Measurements from ENCODE around the gene TSPAN33. TPM values are rescaled to one million over a fixed set of nuclear protein-coding genes. Genes with fewer than 3 reads are reported as not detected.

The TSPAN33 gene
- total and polyA plus RNA-seq, 2 of the 13 experiments (the other 11 are each of a cell fraction or from before 2014, with no cell fraction given) = 15.3 to 16.5 TPM

GRCh38 chr7:129100827-129101166, 43.7 kb upstream of the TSPAN33 start (continued):
- TF ChIP-seq AHDC1 (CRISPR knock-in tag; IDR thresholded peaks at IDR 0.05; ENCODE audit: borderline replicate concordance) (no peak; the same call in 1 of the 2 replicates), ZFX (CRISPR knock-in tag; IDR thresholded peaks at IDR 0.05; ENCODE audit: low read depth) (0 out of 2 replicates have a peak, but pooled peaks have one; percentile 13), DRAP1 (CRISPR knock-in tag; IDR thresholded peaks at IDR 0.05) (peak; percentile 37; the same call in 1 of the 2 replicates)

GRCh38 chr7:129101746-129102145, 42.8 kb upstream of the TSPAN33 start:
- H3K9me3 ChIP-seq (ENCODE audit: low read length) = no peaks in the 10 kb centered on the region
- H3K79me2 ChIP-seq (ENCODE audit: insufficient read depth, low read length) = no peaks in the 10 kb centered on the region
- no peak overlapping the region for H3K4me3 ChIP-seq (replicated peaks in 1 of 3; ENCODE audit: insufficient read depth in 1 of 3, low read depth in 2 of 3, low read length in 3 of 3)
- H4K20me1 ChIP-seq (ENCODE audit: insufficient read depth, low read length) = no peaks in the 10 kb centered on the region
- intact Hi-C loops (cut with micrococcal nuclease; ENCODE audit: unreplicated experiment) = loop anchor here (2.0 to 5.0 kb wide), 2 partner anchors 43 to 44 kb away; partner anchors contain the start of genes TNPO3 and TSPAN33
- peak overlapping the region; percentile 24; the same call in 1 of the 2 replicates for H3K4me2 ChIP-seq (ENCODE audit: low read depth, low read length)
- no peaks in the 10 kb centered on the region for H3K27me3 ChIP-seq (ENCODE audit: control insufficient read depth in 1 of 2, insufficient read depth in 2 of 2, low read length in 2 of 2)
- H3K4me1 ChIP-seq (ENCODE audit: insufficient read depth, low read length) = peaks cover 60% of the 10 kb centered on the region
- FAIRE-seq (no peak), ATAC-seq (no peak), DNase-seq (ENCODE audit: low spot score) (no peak)
- in situ Hi-C loops (cut with HindIII; ENCODE audit: extremely low pct_ligation_motif_present, low pct_unique_long_range_greater_than_20kb) = no loop called here
- peak overlapping the region; percentile 86 for H2AFZ ChIP-seq (ENCODE audit: low read length)
- no peak overlapping the region for H3K9ac ChIP-seq (ENCODE audit: insufficient read depth, low read depth, low read length)
- CTCF ChIA-PET (ENCODE audit: low intra/inter-chr PET ratio, low total read pairs) = no interaction called here
- no peaks in the 10 kb centered on the region for H3K36me3 ChIP-seq (replicated peaks in 1 of 2; ENCODE audit: control insufficient read depth in 1 of 2, insufficient read depth in 2 of 2, low read length in 2 of 2)
- no TSS peak for BruUV-seq (replicated peaks)
- POLR2A ChIA-PET = interaction anchor here (1.2 to 1.6 kb wide), 3 partner anchors 10 to 62 kb away, joined by 3 to 7 read pairs (median 6); partner anchors contain the start of gene TSPAN33
- peak overlapping the region; percentile 79 for H3K27ac ChIP-seq (ENCODE audit: extremely low read length, insufficient read depth, low read length)
- 94% methylated on average over 6 of the region's 6 CpGs for WGBS (ENCODE audit: low lambda C conversion rate)
- no peak for TF ChIP-seq ZNF512B (CRISPR knock-in tag; IDR thresholded peaks at IDR 0.05; ENCODE audit: borderline replicate concordance)
- no peak for TF ChIP-seq NFE2L1 (CRISPR knock-in tag; IDR thresholded peaks at IDR 0.05; ENCODE audit: borderline replicate concordance)
- no peak for TF ChIP-seq YEATS2 (CRISPR knock-in tag; IDR thresholded peaks at IDR 0.05; ENCODE audit: borderline replicate concordance)
- no peak for TF ChIP-seq ZFP36L2 (CRISPR knock-in tag; IDR thresholded peaks at IDR 0.05)
- TF ChIP-seq RNF2 (conservative IDR thresholded peaks at IDR 0.05; ENCODE audit: low read depth) = no peak
- no peak for TF ChIP-seq ATM (IDR thresholded peaks at IDR 0.05; ENCODE audit: borderline replicate concordance)
- no peak for TF ChIP-seq NFYB (CRISPR knock-in tag; IDR thresholded peaks at IDR 0.05)
- TF ChIP-seq IRX3 (CRISPR knock-in tag; IDR thresholded peaks at IDR 0.05; ENCODE audit: borderline replicate concordance, low read depth) = no peak
- TF ChIP-seq SP5 (CRISPR knock-in tag; IDR thresholded peaks at IDR 0.05; ENCODE audit: borderline replicate concordance, low read depth) = no peak
- TF ChIP-seq RBM22 (optimal IDR thresholded peaks at IDR 0.05; ENCODE audit: low read length) = no peak
- no peak for TF ChIP-seq PAF1 (CRISPR knock-in tag; IDR thresholded peaks at IDR 0.05)
- TF ChIP-seq ZNF674 (CRISPR knock-in tag; IDR thresholded peaks at IDR 0.05; ENCODE audit: low read depth) = no peak
- TF ChIP-seq ZBTB42 (CRISPR knock-in tag; IDR thresholded peaks at IDR 0.05) = no peak

Measured in HepG2 (cell line).